GM21515 (cell line): Measurements from ENCODE around the gene PDZRN4.
"Not testable (repeated sequence)": the region's sequence is repeated elsewhere in the genome, so short reads cannot be mapped to it uniquely, and the experiment has no call there.

Experiments used
- ATAC-seq: cut with Tn5 transposase; IDR thresholded peaks from one replicate; pipeline ENCODE4 v1.9.1; 2021; ENCODE audit not compliant: unreplicated experiment

Gene PDZRN4

GRCh38 chr12:41548926-41549325 is 360.8 kb downstream of the PDZRN4 start:
- ATAC-seq: no peak

GRCh38 chr12:41552588-41552987 is 364.5 kb downstream of the PDZRN4 start:
- no peak for ATAC-seq

- no peak for ATAC-seq
Measured at GRCh38 chr12:41556176-41556575, 368.1 kb downstream of the PDZRN4 start.

GRCh38 chr12:41557344-41557743 is 369.2 kb downstream of the PDZRN4 start:
- ATAC-seq: no peak

GRCh38 chr12:41558671-41559070 is 370.6 kb downstream of the PDZRN4 start:
- ATAC-seq: no peak

- ATAC-seq: no peak
Measured at GRCh38 chr12:41563051-41563450, 374.9 kb downstream of the PDZRN4 start.

- no peak for ATAC-seq
Measured at GRCh38 chr12:41564816-41565215, 376.7 kb downstream of the PDZRN4 start.

GRCh38 chr12:41566703-41567102 is 378.6 kb downstream of the PDZRN4 start:
- no peak for ATAC-seq

- ATAC-seq: no peak
Measured at GRCh38 chr12:41573445-41573844, 385.3 kb downstream of the PDZRN4 start.

- no peak for ATAC-seq
Measured at GRCh38 chr12:41576925-41577324, 388.8 kb downstream of the PDZRN4 start.

- ATAC-seq: no peak
Measured at GRCh38 chr12:41577995-41578394, 389.9 kb downstream of the PDZRN4 start.

GRCh38 chr12:41585784-41586183 is 397.7 kb downstream of the PDZRN4 start:
- ATAC-seq: no peak

GRCh38 chr12:41587574-41587973 is 399.5 kb downstream of the PDZRN4 start:
- ATAC-seq: no peak

- ATAC-seq: no peak
Measured at GRCh38 chr12:41589878-41590277, 401.8 kb downstream of the PDZRN4 start.

GRCh38 chr12:41596190-41596589 is 408.1 kb downstream of the PDZRN4 start:
- ATAC-seq: no peak

- no peak for ATAC-seq
Measured at GRCh38 chr12:41604830-41605229, 416.7 kb downstream of the PDZRN4 start.

- ATAC-seq: peak; percentile 83
Measured at GRCh38 chr12:41605545-41606305, 417.6 kb downstream of the PDZRN4 start.

- no peak for ATAC-seq
Measured at GRCh38 chr12:41606468-41607445, 418.6 kb downstream of the PDZRN4 start.

GRCh38 chr12:41612892-41613557 is 424.9 kb downstream of the PDZRN4 start:
- ATAC-seq: no peak

GRCh38 chr12:41615174-41615573 is 427.1 kb downstream of the PDZRN4 start:
- not testable (repeated sequence) for ATAC-seq

- ATAC-seq: no peak
Measured at GRCh38 chr12:41619705-41620104, 431.6 kb downstream of the PDZRN4 start.
